ENCODE results near the gene SLC16A7.
A peak's percentile ranks its signal among the peaks of the same experiment; 100 is the strongest.

Gene SLC16A7

DNA sequence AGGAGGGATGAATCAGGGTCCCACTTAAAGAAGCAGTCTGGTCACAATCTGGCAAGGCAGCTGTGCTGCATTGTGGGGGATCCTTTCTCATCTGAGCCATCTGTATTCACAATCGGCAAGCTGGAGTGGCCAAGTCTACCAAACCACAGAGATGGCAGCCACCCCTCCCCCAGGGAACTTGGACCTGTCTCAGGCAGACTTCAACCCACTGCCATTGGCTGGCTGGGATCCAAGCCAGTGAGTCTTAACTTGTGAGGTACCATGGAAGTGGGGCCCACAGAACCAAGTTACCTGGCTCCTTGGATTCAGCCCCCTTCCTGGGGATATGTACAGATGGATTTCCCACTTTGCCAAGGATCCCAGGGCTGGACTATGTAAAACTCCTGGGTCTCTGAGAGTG is 196.8 kb downstream of the SLC16A7 start:
- no peak overlapping the region for H3K27ac Mint-ChIP-seq (ENCODE audit: low read depth)
- no peaks in the 10 kb centered on the region for H3K4me1 Mint-ChIP-seq
- H3K9me3 Mint-ChIP-seq: peaks cover 13% of the 10 kb centered on the region
- no peaks in the 10 kb centered on the region for H3K27me3 Mint-ChIP-seq
- H3K36me3 Mint-ChIP-seq (ENCODE audit: insufficient read depth): no peaks in the 10 kb centered on the region
- ATAC-seq (replicated peaks; ENCODE audit: extremely low read depth, poor library complexity, severe bottlenecking) (no peak), DNase-seq (ENCODE audit: low spot score in 2 of 2) (no peak)
- no peak overlapping the region for H3K4me3 Mint-ChIP-seq

DNA sequence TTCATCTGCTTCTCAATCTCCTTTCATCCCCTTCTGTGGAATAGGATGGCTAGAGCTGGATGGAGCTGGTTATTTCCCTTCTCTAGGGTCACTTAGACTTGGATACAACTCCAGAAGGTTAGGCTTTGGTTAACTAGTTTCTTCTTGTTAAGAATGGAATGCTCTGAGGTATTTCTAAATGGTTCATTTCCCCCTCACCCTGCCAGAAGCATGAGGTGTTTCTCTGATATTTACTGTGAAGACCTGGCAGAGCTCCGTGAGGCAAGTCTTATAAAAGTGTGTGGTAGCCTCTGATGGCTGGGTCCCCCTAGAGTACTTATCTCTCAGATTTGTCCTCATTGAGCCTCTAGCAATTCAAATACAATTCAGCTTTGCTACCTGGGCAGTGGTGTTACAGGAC is 207.9 kb downstream of the SLC16A7 start:
- Mint-ChIP-seq H3K27ac (ENCODE audit: low read depth) (no peak overlapping the region), H3K27me3 (no peaks in the 10 kb centered on the region), H3K4me3 (no peak overlapping the region), H3K9me3 (peaks cover 16% of the 10 kb centered on the region), H3K36me3 (ENCODE audit: insufficient read depth) (peaks cover 4% of the 10 kb centered on the region), H3K4me1 (no peaks in the 10 kb centered on the region)
- no peak for ATAC-seq (replicated peaks; ENCODE audit: extremely low read depth, poor library complexity, severe bottlenecking)
- no peak for DNase-seq (ENCODE audit: low spot score in 2 of 2)

DNA sequence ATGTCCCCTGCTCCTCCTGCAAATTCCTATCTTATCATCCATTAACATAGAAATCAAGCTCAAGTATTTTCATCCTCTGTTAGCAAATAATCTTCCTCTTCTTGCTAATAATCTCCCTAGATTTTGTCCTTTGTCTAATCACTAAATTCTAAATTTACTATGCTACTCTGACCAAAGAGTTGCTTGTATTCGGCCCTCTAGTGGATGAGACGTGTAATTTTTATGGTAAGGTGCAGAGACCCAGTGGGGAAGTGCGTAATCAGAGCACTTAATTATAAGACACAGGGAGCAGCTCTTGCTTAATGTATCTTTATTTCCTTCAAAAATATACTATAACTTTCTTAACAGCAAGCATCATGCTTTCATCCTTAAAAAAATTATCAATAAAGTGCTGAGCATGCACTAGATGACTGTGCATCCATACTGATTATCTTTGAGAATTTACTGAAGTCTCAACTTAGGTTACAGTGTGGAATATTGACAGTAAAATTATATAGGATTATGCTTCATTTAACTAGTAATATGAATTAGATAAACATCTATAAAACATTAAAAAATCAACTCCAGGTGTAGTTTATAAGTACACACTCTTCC is 212.6 kb downstream of the SLC16A7 start:
- H3K27ac Mint-ChIP-seq (ENCODE audit: low read depth): no peak overlapping the region
- DNase-seq (ENCODE audit: low spot score in 2 of 2) (no peak), ATAC-seq (replicated peaks; ENCODE audit: extremely low read depth, poor library complexity, severe bottlenecking) (peak; percentile 40)
- H3K27me3 Mint-ChIP-seq: peaks cover 9% of the 10 kb centered on the region
- no peaks in the 10 kb centered on the region for H3K36me3 Mint-ChIP-seq (ENCODE audit: insufficient read depth)
- H3K9me3 Mint-ChIP-seq: no peaks in the 10 kb centered on the region
- H3K4me1 Mint-ChIP-seq: no peaks in the 10 kb centered on the region
- H3K4me3 Mint-ChIP-seq: no peak overlapping the region

DNA sequence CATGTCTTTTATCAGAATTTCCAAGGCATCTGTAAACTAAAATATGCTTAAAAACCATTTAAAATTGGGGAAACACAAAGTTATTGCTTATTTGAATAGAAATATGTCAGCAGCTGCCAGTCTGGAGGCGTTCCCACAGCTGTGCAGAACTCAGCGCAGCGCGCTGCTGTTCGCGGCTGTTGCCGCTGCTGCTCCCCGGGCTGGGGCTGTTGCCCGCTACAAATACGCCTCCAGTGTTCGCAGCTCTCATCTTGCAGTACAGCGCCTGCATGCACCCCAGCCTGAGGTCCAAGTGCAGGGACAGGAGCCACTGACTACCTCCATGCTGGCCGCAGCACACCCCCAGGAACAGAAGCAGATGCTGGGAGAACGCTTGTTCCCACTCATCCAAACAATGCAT is 216.2 kb downstream of the SLC16A7 start:
- DNase-seq (ENCODE audit: low spot score in 2 of 2): no peak
- H3K36me3 Mint-ChIP-seq (ENCODE audit: insufficient read depth): no peaks in the 10 kb centered on the region
- no peak overlapping the region for H3K4me3 Mint-ChIP-seq
- peaks cover 3% of the 10 kb centered on the region for H3K9me3 Mint-ChIP-seq
- no peaks in the 10 kb centered on the region for H3K4me1 Mint-ChIP-seq
- H3K27ac Mint-ChIP-seq (ENCODE audit: low read depth): no peak overlapping the region
- ATAC-seq (replicated peaks; ENCODE audit: extremely low read depth, poor library complexity, severe bottlenecking): no peak
- peaks cover 22% of the 10 kb centered on the region for H3K27me3 Mint-ChIP-seq

DNA sequence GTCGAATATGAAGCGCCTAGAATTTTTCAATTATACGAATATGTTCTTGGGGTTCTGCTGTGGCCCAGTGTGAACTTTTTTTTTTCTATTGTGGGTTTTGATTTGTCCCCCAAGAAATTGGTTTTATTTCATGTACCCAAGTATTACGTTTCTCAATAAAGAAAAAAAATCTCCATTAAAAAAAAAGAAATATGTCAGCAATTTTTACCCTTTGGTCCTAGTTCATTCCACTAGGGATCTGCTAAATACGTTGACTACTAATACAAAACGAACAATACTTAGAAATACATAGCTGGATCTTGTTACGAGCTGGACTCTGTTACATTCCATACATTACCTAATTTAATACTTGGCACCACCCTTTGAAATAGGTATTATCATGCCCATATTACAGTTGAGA is 216.9 kb downstream of the SLC16A7 start:
- H3K27me3 Mint-ChIP-seq: peaks cover 22% of the 10 kb centered on the region
- no peak overlapping the region for H3K27ac Mint-ChIP-seq (ENCODE audit: low read depth)
- peaks cover 5% of the 10 kb centered on the region for H3K9me3 Mint-ChIP-seq

DNA sequence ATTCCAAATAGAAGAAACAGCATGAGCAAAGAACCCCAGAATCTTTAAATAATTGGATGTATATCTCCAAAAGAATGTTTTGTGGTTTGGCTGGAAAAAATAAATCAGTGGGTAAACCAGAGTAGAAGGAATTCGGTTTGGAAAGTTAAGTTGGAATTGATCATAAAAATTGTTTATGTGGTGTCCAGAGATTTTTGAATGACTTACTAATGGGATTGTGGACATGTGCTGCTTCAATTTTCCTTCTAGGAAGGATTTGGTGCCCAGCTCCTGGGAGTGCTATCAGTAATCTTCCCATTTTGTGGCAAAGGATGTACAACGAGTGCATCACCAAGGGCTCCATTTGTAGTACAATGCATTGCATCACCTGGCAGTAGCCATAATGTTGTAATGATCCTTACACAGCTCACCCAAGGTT is 224.8 kb downstream of the SLC16A7 start:
- no peak for ATAC-seq (replicated peaks; ENCODE audit: extremely low read depth, poor library complexity, severe bottlenecking)
- H3K9me3 Mint-ChIP-seq: peaks cover 5% of the 10 kb centered on the region
- H3K27me3 Mint-ChIP-seq: no peaks in the 10 kb centered on the region
- no peaks in the 10 kb centered on the region for H3K4me1 Mint-ChIP-seq
- H3K27ac Mint-ChIP-seq (ENCODE audit: low read depth): no peak overlapping the region
- peaks cover 2% of the 10 kb centered on the region for H3K36me3 Mint-ChIP-seq (ENCODE audit: insufficient read depth)
- no peak for DNase-seq (ENCODE audit: low spot score in 2 of 2)
- no peak overlapping the region for H3K4me3 Mint-ChIP-seq

More for the DNA sequence above, 216.9 kb downstream of the SLC16A7 start:
- DNase-seq (ENCODE audit: low spot score in 2 of 2): no peak
- Mint-ChIP-seq H3K4me3 (no peak overlapping the region), H3K36me3 (ENCODE audit: insufficient read depth) (no peaks in the 10 kb centered on the region), H3K4me1 (no peaks in the 10 kb centered on the region)
- ATAC-seq (replicated peaks; ENCODE audit: extremely low read depth, poor library complexity, severe bottlenecking): no peak

DNA sequence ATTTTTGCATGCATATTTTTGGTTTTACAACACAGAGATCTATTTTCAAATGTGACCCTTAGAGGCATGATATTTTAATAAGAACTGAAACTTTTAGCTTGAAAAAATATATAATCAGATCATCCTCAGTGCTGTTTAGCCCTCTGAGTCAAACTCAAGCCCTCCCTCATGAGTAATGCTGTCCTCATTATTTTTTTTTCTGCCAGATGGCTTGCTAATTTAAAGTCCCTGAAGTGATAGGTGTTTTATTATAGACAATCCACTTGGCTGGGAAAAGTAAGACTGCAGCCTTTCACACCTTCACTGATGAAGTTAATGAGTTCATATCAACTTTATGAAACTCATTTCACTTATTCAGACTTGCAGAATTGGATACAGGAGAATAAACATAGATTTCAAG is 227.7 kb downstream of the SLC16A7 start:
- no peak for DNase-seq (ENCODE audit: low spot score in 2 of 2)
- no peaks in the 10 kb centered on the region for H3K9me3 Mint-ChIP-seq
- H3K4me1 Mint-ChIP-seq: no peaks in the 10 kb centered on the region
- no peak overlapping the region for H3K4me3 Mint-ChIP-seq
- H3K36me3 Mint-ChIP-seq (ENCODE audit: insufficient read depth): peaks cover 2% of the 10 kb centered on the region
- no peak for ATAC-seq (replicated peaks; ENCODE audit: extremely low read depth, poor library complexity, severe bottlenecking)
- no peak overlapping the region for H3K27ac Mint-ChIP-seq (ENCODE audit: low read depth)
- H3K27me3 Mint-ChIP-seq: no peaks in the 10 kb centered on the region

DNA sequence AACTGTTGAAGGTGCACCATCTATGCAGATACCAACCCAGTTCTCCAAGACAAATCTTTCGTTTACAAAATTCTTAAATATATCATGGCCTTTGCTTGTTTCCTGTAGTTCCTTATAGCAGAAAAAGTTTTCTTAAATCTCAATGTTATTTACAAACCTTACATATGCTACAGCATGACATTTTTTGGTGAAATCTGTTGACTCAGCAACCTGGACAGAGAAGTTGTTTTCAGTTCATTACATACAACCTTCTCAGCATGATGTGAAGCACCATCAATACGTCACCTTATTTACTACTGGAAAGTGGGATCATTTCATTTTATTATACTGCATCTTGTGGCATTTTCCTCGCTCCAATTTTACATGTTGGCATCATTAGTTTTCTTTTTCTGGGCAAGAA is 231.9 kb downstream of the SLC16A7 start:
- Mint-ChIP-seq H3K4me1 (no peaks in the 10 kb centered on the region), H3K27ac (ENCODE audit: low read depth) (no peak overlapping the region), H3K9me3 (no peaks in the 10 kb centered on the region), H3K36me3 (ENCODE audit: insufficient read depth) (no peaks in the 10 kb centered on the region), H3K4me3 (no peak overlapping the region), H3K27me3 (no peaks in the 10 kb centered on the region)
- DNase-seq (ENCODE audit: low spot score in 2 of 2): no peak
- no peak for ATAC-seq (replicated peaks; ENCODE audit: extremely low read depth, poor library complexity, severe bottlenecking)

DNA sequence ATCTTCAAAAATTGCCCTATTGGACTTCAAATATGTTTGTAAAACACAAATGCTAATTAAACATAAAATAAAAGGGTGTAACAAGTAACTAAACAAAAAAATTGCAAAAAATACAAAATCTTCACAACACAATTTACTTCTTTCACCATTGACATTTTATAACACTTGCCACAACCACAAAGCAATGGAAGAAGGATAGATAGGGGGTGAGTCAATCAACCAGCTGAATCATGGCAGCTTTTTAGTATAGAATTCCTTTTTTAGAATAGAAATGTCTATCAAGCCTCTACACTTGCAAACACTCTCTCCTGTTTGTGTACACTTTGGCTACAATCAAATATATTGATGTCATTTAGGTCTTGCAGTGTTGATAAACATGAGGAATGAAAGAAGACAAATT is 232.7 kb downstream of the SLC16A7 start:
- Mint-ChIP-seq H3K4me1 (no peaks in the 10 kb centered on the region), H3K9me3 (no peaks in the 10 kb centered on the region), H3K27ac (ENCODE audit: low read depth) (no peak overlapping the region), H3K27me3 (no peaks in the 10 kb centered on the region), H3K4me3 (no peak overlapping the region), H3K36me3 (ENCODE audit: insufficient read depth) (no peaks in the 10 kb centered on the region)
- no peak for ATAC-seq (replicated peaks; ENCODE audit: extremely low read depth, poor library complexity, severe bottlenecking)
- no peak for DNase-seq (ENCODE audit: low spot score in 2 of 2)

DNA sequence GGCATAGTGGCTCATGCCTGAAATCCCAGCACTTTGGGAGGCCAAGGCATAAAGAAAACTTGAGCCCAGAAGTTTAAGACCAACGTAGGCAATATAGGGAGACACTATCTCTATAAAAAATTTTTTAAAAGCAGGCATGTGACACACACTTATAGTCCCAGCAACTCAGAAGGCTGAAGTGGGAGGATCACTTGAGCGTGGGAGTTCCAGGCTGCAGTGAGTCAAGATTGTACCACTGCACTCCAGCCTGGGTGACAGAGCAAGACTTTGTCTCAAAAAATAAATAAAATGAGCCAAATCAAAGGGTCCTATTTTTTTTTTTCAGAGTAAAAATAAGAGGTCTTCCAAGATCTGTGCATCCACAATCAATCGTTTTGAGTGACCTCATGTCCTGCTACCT is 237.6 kb downstream of the SLC16A7 start:
- ATAC-seq (replicated peaks; ENCODE audit: extremely low read depth, poor library complexity, severe bottlenecking): no peak
- Mint-ChIP-seq H3K36me3 (ENCODE audit: insufficient read depth) (no peaks in the 10 kb centered on the region), H3K4me3 (no peak overlapping the region), H3K9me3 (no peaks in the 10 kb centered on the region), H3K4me1 (no peaks in the 10 kb centered on the region), H3K27me3 (no peaks in the 10 kb centered on the region), H3K27ac (ENCODE audit: low read depth) (no peak overlapping the region)
- DNase-seq (ENCODE audit: low spot score in 2 of 2): no peak

DNA sequence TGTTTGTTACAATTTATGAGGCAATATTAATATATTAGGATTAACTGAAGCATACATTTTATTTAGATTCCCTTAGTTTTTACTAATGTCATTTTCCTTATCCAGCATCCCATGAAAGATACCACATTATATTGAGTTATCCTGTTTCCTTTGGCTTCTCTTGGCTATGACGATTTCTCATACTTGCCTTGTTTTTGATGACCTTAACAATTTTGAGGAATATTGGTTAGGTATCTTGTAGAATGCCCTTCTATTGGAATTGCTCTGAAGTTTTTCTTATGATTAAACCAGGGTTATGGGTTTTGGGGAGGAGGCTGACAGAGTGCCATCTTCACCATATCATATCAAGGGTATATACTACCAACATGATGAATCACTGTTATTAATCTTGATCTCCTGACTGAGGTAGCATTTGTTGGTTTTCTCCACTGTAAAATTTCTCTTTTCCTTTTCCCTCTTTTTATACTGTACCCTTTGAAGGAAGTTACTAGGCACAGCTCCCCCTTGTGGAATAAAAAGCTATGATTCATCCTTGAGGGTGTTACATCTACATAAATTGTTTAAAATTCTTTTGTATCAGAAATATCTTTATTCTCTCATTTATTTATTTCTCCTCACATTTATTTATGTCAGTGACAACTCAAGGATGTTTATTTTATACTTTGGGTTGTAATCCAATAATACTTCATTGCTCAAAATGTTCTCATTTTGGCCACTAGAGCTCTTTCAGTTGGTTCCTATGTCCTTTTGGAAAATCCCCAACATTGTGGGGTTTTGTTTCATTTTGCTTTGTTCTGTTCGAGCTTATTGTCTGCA is 239.0 kb downstream of the SLC16A7 start:
- ATAC-seq (replicated peaks; ENCODE audit: extremely low read depth, poor library complexity, severe bottlenecking) (no peak), DNase-seq (ENCODE audit: low spot score in 2 of 2) (no peak)
- H3K4me1 Mint-ChIP-seq: no peaks in the 10 kb centered on the region
- peaks cover 2% of the 10 kb centered on the region for H3K27me3 Mint-ChIP-seq
- H3K4me3 Mint-ChIP-seq: no peak overlapping the region
- no peaks in the 10 kb centered on the region for H3K36me3 Mint-ChIP-seq (ENCODE audit: insufficient read depth)
- H3K27ac Mint-ChIP-seq (ENCODE audit: low read depth): no peak overlapping the region
- no peaks in the 10 kb centered on the region for H3K9me3 Mint-ChIP-seq

Data from central memory CD8-positive, alpha-beta T cell (primary cell).